ENCODE data around the gene RPRD1A. TPM values are rescaled to one million over a fixed set of nuclear protein-coding genes. Genes with fewer than 3 reads are reported as not detected.

Gene RPRD1A
- total and polyA plus RNA-seq, 2 of the 4 experiments (the other 2 are of a cell fraction) = 23.3 to 27.2 TPM

DNA sequence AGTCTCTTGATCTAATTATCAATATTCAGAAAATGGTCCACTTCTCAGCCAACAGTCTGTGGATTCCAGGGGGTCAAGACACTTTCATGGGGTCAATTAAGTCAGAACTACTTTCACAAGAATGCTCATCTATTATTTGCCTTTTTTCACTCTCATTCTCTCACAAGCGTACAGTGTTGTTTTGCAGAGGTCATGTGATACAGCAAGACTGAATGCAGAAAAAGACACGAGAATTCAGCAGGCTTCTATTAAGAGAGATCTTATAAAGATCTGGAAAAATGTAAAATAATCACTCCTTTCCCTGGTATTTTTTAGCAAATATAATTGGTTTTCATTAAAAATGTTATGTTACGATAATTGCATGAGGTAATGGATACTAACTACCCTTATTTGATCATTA lies 8.7 kb downstream of the RPRD1A start:
- Histone ChIP-seq H3K27ac (ENCODE audit: insufficient read depth, low read length) (no peak overlapping the region), H2BK5ac (ENCODE audit: low read depth, low read length, poor library complexity, severe bottlenecking) (no peak overlapping the region), H4K8ac (ENCODE audit: low read depth in 2 of 2, low read length in 2 of 2) (no peak overlapping the region), H2AK9ac (replicated peaks; ENCODE audit: low read depth, low read length, poor library complexity) (no peak overlapping the region), H4K20me1 (ENCODE audit: insufficient read depth, low read length) (peaks cover 39% of the 10 kb centered on the region), H3K56ac (ENCODE audit: extremely low read depth, insufficient read depth, low read length) (no peak overlapping the region), H3K79me1 (ENCODE audit: low read depth in 1 of 2, low read length in 2 of 2) (peaks cover 24 to 41% of the 10 kb centered on the region in 2 experiments), H2BK20ac (ENCODE audit: low read depth, low read length) (no peak overlapping the region), H3K9me1 (ENCODE audit: insufficient read depth, low read length) (0 out of 2 replicates have a peak, but pooled peaks cover 5% of the 10 kb centered on the region), H3K36me3 (ENCODE audit: control insufficient read depth, insufficient read depth, low read length) (no peaks in the 10 kb centered on the region), H3K4me1 (ENCODE audit: control insufficient read depth, insufficient read depth, low read length) (no peaks in the 10 kb centered on the region), H3K23ac (ENCODE audit: low read depth, low read length) (no peak overlapping the region), H3K27me3 (ENCODE audit: control insufficient read depth, insufficient read depth, low read length) (no peaks in the 10 kb centered on the region), H2BK120ac (ENCODE audit: low read depth, low read length) (no peak overlapping the region), H3K14ac (replicated peaks; ENCODE audit: low read depth, low read length) (no peak overlapping the region), H2BK15ac (ENCODE audit: low read depth, low read length) (no peak overlapping the region), H4K91ac (ENCODE audit: insufficient read depth, low read depth, low read length) (no peak overlapping the region), H4K5ac (ENCODE audit: low read depth, low read length) (no peak overlapping the region), H3K4me2 (ENCODE audit: low read depth, low read length) (no peak overlapping the region), H3K9ac (ENCODE audit: low read depth, low read length) (no peak overlapping the region), H2AK5ac (ENCODE audit: low read depth, low read length) (no peak overlapping the region), H3K9me3 (ENCODE audit: control insufficient read depth, insufficient read depth, low read length) (no peaks in the 10 kb centered on the region), H2AFZ (replicated peaks; ENCODE audit: low read length, poor library complexity) (no peak overlapping the region), H3K4me3 (ENCODE audit: insufficient read depth, low read depth, low read length) (no peak overlapping the region), H3K4ac (ENCODE audit: low read depth, low read length) (no peak overlapping the region), H3K18ac (ENCODE audit: low read depth, low read length) (no peak overlapping the region)
- WGBS, 2 experiments (ENCODE audit: extremely low coverage in 2 of 2, insufficient read length in 1 of 2) = no CpG with 5 or more reads among the region's 3 CpGs
- ChIA-PET POLR2A (ENCODE audit: unreplicated experiment) (no interaction called here), CTCF (no interaction called here)
- no peak for TF ChIP-seq CEBPB (IDR thresholded peaks at IDR 0.05; ENCODE audit: low read depth, low read length)
- TF ChIP-seq RFX5 (IDR thresholded peaks at IDR 0.05; ENCODE audit: low read depth, low read length) = no peak
- TF ChIP-seq BHLHE40 (IDR thresholded peaks at IDR 0.05; ENCODE audit: low read depth, low read length) = no peak
- TF ChIP-seq CHD1 (IDR thresholded peaks at IDR 0.05; ENCODE audit: low read depth, low read length) = no peak
- TF ChIP-seq, protein P1, sequence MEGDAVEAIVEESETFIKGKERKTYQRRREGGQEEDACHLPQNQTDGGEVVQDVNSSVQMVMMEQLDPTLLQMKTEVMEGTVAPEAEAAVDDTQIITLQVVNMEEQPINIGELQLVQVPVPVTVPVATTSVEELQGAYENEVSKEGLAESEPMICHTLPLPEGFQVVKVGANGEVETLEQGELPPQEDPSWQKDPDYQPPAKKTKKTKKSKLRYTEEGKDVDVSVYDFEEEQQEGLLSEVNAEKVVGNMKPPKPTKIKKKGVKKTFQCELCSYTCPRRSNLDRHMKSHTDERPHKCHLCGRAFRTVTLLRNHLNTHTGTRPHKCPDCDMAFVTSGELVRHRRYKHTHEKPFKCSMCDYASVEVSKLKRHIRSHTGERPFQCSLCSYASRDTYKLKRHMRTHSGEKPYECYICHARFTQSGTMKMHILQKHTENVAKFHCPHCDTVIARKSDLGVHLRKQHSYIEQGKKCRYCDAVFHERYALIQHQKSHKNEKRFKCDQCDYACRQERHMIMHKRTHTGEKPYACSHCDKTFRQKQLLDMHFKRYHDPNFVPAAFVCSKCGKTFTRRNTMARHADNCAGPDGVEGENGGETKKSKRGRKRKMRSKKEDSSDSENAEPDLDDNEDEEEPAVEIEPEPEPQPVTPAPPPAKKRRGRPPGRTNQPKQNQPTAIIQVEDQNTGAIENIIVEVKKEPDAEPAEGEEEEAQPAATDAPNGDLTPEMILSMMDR (conservative IDR thresholded peaks at IDR 0.05; ENCODE audit: low read depth, low read length) = no peak
- no peak for TF ChIP-seq POLR2A (IDR thresholded peaks at IDR 0.05; ENCODE audit: low read depth, low read length)
- no peak for TF ChIP-seq RAD21 (IDR thresholded peaks at IDR 0.05; ENCODE audit: low read length)
- TF ChIP-seq, protein P2, sequence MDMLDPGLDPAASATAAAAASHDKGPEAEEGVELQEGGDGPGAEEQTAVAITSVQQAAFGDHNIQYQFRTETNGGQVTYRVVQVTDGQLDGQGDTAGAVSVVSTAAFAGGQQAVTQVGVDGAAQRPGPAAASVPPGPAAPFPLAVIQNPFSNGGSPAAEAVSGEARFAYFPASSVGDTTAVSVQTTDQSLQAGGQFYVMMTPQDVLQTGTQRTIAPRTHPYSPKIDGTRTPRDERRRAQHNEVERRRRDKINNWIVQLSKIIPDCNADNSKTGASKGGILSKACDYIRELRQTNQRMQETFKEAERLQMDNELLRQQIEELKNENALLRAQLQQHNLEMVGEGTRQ (IDR thresholded peaks at IDR 0.05; ENCODE audit: low read depth, low read length) = no peak
- TF ChIP-seq SMC3 (IDR thresholded peaks at IDR 0.05; ENCODE audit: low read depth, low read length) = no peak
- TF ChIP-seq MAZ (IDR thresholded peaks at IDR 0.05; ENCODE audit: borderline replicate concordance, low read depth, low read length) = no peak
- TF ChIP-seq, protein P3, sequence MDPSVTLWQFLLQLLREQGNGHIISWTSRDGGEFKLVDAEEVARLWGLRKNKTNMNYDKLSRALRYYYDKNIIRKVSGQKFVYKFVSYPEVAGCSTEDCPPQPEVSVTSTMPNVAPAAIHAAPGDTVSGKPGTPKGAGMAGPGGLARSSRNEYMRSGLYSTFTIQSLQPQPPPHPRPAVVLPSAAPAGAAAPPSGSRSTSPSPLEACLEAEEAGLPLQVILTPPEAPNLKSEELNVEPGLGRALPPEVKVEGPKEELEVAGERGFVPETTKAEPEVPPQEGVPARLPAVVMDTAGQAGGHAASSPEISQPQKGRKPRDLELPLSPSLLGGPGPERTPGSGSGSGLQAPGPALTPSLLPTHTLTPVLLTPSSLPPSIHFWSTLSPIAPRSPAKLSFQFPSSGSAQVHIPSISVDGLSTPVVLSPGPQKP (IDR thresholded peaks at IDR 0.05; ENCODE audit: borderline replicate concordance, low read depth, low read length) = no peak
- TF ChIP-seq MXI1 (IDR thresholded peaks at IDR 0.05; ENCODE audit: borderline replicate concordance, low read depth, low read length) = no peak
- no peak for TF ChIP-seq MAFK (IDR thresholded peaks at IDR 0.05; ENCODE audit: low read depth, low read length)
- TF ChIP-seq RCOR1 (IDR thresholded peaks at IDR 0.05; ENCODE audit: insufficient replicate concordance, low read length) = no peak
- TF ChIP-seq NFE2L2 (IDR thresholded peaks at IDR 0.05; ENCODE audit: low read depth, low read length) = no peak
- TF ChIP-seq FOS (IDR thresholded peaks at IDR 0.05; ENCODE audit: low read depth, low read length) = no peak
- in situ Hi-C loops (cut with MboI; ENCODE audit: low sequenced_read_pairs) = no loop called here
- no TSS peak for BruUV-seq (replicated peaks)
- ATAC-seq (ENCODE audit: low read depth) (no peak), DNase-seq (no peak)
- dilution Hi-C loops (cut with HindIII; ENCODE audit: low sequenced_read_pairs, unreplicated experiment) = no loop called here
- intact Hi-C loops (cut with micrococcal nuclease) = no loop called here

Measured in IMR-90 (cell line).